ENCODE results near the gene NRCAM. TPM values are rescaled to one million over a fixed set of nuclear protein-coding genes. Genes with fewer than 3 reads are reported as not detected.

Gene NRCAM
- total and polyA plus RNA-seq, 2 of the 8 experiments (the other 6 are each of a cell fraction or from before 2014, with no cell fraction given): 2.7 to 3.8 TPM

DNA sequence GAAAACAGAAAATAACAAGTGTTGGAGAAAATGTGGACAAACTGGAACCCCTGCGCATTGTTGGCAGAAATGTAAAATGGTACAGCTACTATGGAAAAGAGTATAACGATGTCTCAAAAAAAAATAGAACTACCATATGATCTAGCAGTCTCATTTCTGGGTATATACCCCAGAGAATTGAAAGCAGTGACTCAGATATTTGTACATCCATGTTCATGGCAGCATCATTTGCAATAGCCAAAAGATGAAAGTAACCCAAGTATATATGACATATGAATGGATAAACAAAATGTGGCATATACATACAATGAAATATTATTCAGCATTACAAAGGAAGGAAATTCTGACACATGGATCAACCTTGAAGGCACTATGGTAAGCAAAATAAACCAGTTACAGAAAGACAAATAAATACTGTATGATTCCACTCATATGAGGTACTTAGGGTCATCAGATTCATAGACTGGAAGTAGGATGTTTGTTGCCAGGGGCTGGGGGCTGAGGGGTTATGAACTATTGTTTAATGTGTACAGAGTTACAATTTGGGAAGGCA is 4.9 kb downstream of the NRCAM start:
- H3K9me3 ChIP-seq (ENCODE audit: insufficient read depth in 2 of 2, low read depth in 1 of 2, low read length in 1 of 2): no peaks in the 10 kb centered on the region
- H3K36me3 ChIP-seq (ENCODE audit: control insufficient read depth in 2 of 4, insufficient read depth in 4 of 4, low read length in 3 of 4): no peaks in the 10 kb centered on the region
- ChIA-PET CTCF (ENCODE audit: partially characterized antibody) (interaction anchor here (1.5 kb wide), 1 partner anchor 7 kb away, joined by 5 read pairs; no protein-coding TSS in a partner anchor), POLR2A (ENCODE audit: partially characterized antibody) (no interaction called here)
- no peak overlapping the region for H3K23ac ChIP-seq (ENCODE audit: insufficient read length)
- no peak for DNase-seq (ENCODE audit: low read depth in 1 of 2, low spot score in 2 of 2)
- H3K18ac ChIP-seq (ENCODE audit: extremely low read depth, low read length): no peak overlapping the region
- no peak overlapping the region for H4K8ac ChIP-seq (ENCODE audit: extremely low read depth, insufficient read depth, low read length)
- no peaks in the 10 kb centered on the region for H3K79me2 ChIP-seq (ENCODE audit: control insufficient read depth in 1 of 2, insufficient read depth in 2 of 2, low read length in 2 of 2)
- no peak overlapping the region for H3K9ac ChIP-seq (replicated peaks in 1 of 4; ENCODE audit: extremely low read depth in 1 of 4, low read depth in 3 of 4, low read length in 3 of 4)
- H2BK15ac ChIP-seq (ENCODE audit: low read length): no peak overlapping the region
- no peak overlapping the region for H3K14ac ChIP-seq (ENCODE audit: insufficient read length)
- H2BK120ac ChIP-seq (replicated peaks; ENCODE audit: low read depth, low read length): no peak overlapping the region
- H4K5ac ChIP-seq (ENCODE audit: insufficient read length, low read depth, low read length): no peak overlapping the region
- FAIRE-seq: no peak
- H3K4ac ChIP-seq (replicated peaks; ENCODE audit: insufficient read length, low read depth, low read length): no peak overlapping the region
- no peak overlapping the region for H3K56ac ChIP-seq (replicated peaks; ENCODE audit: insufficient read length, low read depth, low read length)
- H4K20me1 ChIP-seq (replicated peaks in 1 of 2; ENCODE audit: control insufficient read depth in 1 of 2, insufficient read depth in 2 of 2, low read length in 2 of 2): peaks cover 0 to 1% of the 10 kb centered on the region in 2 experiments
- no peak overlapping the region for H3K27ac ChIP-seq (ENCODE audit: low read depth, low read length)
- H3K79me1 ChIP-seq (ENCODE audit: low read depth, low read length): no peaks in the 10 kb centered on the region
- WGBS, 2 experiments (ENCODE audit: extremely low coverage in 1 of 2, insufficient coverage in 1 of 2, insufficient read length in 1 of 2, insufficient replicate concordance in 2 of 2, low coverage in 1 of 2, low lambda C conversion rate in 2 of 2, missing lambda C conversion rate in 1 of 2): 93% methylated on average over 2 of the region's 2 CpGs; no CpG with 5 or more reads in 1 of the 2 experiments
- no peak overlapping the region for H2BK20ac ChIP-seq (ENCODE audit: low read length)
- no peak overlapping the region for H2AK5ac ChIP-seq (ENCODE audit: low read depth, low read length)
- H2BK5ac ChIP-seq (ENCODE audit: low read depth, low read length): no peak overlapping the region
- H3K27me3 ChIP-seq (replicated peaks in 1 of 4; ENCODE audit: control insufficient read depth in 3 of 4, extremely low read depth in 1 of 4, insufficient read depth in 3 of 4, low read length in 3 of 4): peaks cover 5 to 27% (median 18%) of the 10 kb centered on the region in 4 experiments; a peak in 5 of 7 replicates
- no peak overlapping the region for H2BK12ac ChIP-seq (ENCODE audit: low read depth, low read length)
- no peak overlapping the region for H4K91ac ChIP-seq (replicated peaks; ENCODE audit: insufficient read length, low read length)
- no peak overlapping the region for H2AFZ ChIP-seq (ENCODE audit: low read length)
- H3K4me3 ChIP-seq (ENCODE audit: extremely low read depth in 1 of 4, insufficient read depth in 2 of 4, low read depth in 3 of 4, low read length in 4 of 4): no peak overlapping the region
- no peak overlapping the region for H3K4me2 ChIP-seq (ENCODE audit: insufficient read depth in 1 of 2, low read depth in 2 of 2, low read length in 2 of 2)
- H3K4me1 ChIP-seq (replicated peaks in 1 of 4; ENCODE audit: control insufficient read depth in 3 of 4, insufficient read depth in 4 of 4, low read length in 3 of 4): peaks cover 6 to 13% (median 9%) of the 10 kb centered on the region in 4 experiments; a peak in 5 of 7 replicates
- H3K23me2 ChIP-seq (ENCODE audit: low read depth, low read length): peaks cover 17% of the 10 kb centered on the region
- TF ChIP-seq POU5F1 (IDR thresholded peaks at IDR 0.05; ENCODE audit: low read depth, low read length) (no peak), SP1 (IDR thresholded peaks at IDR 0.05; ENCODE audit: low read depth, low read length) (no peak), SIN3A (conservative IDR thresholded peaks at IDR 0.05 in 1 of 2, IDR thresholded peaks at IDR 0.05 in 1 of 2; ENCODE audit: low read depth in 1 of 2, low read length in 2 of 2) (no peak), CREB1 (IDR thresholded peaks at IDR 0.05) (no peak), HDAC2 (IDR thresholded peaks at IDR 0.05; ENCODE audit: borderline replicate concordance in 1 of 2, low read depth in 2 of 2, low read length in 2 of 2) (no peak), BACH1 (IDR thresholded peaks at IDR 0.05; ENCODE audit: low read length) (no peak), EZH2 (IDR thresholded peaks at IDR 0.05; ENCODE audit: low read depth, low read length, severe bottlenecking) (no peak), CTCF (IDR thresholded peaks at IDR 0.05; ENCODE audit: control extremely low read depth in 1 of 3, insufficient read depth in 1 of 3, low read depth in 1 of 3, low read length in 3 of 3) (no peak)
- TF ChIP-seq, protein P1, sequence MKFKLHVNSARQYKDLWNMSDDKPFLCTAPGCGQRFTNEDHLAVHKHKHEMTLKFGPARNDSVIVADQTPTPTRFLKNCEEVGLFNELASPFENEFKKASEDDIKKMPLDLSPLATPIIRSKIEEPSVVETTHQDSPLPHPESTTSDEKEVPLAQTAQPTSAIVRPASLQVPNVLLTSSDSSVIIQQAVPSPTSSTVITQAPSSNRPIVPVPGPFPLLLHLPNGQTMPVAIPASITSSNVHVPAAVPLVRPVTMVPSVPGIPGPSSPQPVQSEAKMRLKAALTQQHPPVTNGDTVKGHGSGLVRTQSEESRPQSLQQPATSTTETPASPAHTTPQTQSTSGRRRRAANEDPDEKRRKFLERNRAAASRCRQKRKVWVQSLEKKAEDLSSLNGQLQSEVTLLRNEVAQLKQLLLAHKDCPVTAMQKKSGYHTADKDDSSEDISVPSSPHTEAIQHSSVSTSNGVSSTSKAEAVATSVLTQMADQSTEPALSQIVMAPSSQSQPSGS (IDR thresholded peaks at IDR 0.05; ENCODE audit: low read length): no peak

All from H1 (cell line).